Testis (tissue), 2 donors: ENCODE results near the gene RIBC2.

Source experiments
- POLR2A ChIP-seq: fragments of 450-650 bp; IDR thresholded peaks from one replicate; pipeline ENCODE4 v1.6.1; 2017; ENCODE audit warnings: antibody characterized with exemption, mild to moderate bottlenecking, moderate library complexity
- TF ChIP-seq, protein P1 (sequence below), 3 experiments: fragments of 450-650 bp in 2 of 3; fragments of 200-600 bp in 1 of 3; sonication (generic) in 1 of 3; IDR thresholded peaks; one replicate each; pipeline ENCODE4 v1.5.1; 2016 to 2019; ENCODE audit warnings: antibody characterized with exemption in 3 of 3, mild to moderate bottlenecking in 2 of 3, moderate library complexity in 1 of 3

DNA sequence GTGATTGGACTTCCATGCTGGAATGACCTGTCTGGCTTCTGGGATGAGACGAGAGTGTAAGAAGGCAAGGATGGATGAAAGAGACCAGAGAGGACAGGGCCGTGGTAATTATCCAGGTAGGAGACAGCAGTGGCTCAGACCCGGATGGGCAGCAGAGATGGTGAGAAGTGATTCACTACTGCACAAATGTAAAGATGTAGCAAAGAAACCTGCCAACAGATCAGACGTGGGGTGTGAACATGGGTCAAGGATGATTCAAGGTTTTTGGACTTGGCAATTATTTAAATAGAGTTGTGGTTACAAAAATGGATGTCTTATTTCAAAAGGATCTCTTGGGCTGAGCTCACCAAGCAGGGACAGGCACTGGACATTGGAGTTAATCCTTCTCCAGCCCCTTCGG lies 32.7 kb downstream of the RIBC2 start:
- TF ChIP-seq POLR2A = no peak
- TF ChIP-seq, protein P1, sequence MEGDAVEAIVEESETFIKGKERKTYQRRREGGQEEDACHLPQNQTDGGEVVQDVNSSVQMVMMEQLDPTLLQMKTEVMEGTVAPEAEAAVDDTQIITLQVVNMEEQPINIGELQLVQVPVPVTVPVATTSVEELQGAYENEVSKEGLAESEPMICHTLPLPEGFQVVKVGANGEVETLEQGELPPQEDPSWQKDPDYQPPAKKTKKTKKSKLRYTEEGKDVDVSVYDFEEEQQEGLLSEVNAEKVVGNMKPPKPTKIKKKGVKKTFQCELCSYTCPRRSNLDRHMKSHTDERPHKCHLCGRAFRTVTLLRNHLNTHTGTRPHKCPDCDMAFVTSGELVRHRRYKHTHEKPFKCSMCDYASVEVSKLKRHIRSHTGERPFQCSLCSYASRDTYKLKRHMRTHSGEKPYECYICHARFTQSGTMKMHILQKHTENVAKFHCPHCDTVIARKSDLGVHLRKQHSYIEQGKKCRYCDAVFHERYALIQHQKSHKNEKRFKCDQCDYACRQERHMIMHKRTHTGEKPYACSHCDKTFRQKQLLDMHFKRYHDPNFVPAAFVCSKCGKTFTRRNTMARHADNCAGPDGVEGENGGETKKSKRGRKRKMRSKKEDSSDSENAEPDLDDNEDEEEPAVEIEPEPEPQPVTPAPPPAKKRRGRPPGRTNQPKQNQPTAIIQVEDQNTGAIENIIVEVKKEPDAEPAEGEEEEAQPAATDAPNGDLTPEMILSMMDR (IDR thresholded peaks at IDR 0.05) = no peak
